CD14-positive monocyte (primary cell): ENCODE measurements around the gene MAST4. TPM values are rescaled to one million over a fixed set of nuclear protein-coding genes. Genes with fewer than 3 reads are reported as not detected.

Experiments used
- DNase-seq, 3 donors: peaks; one replicate each; pipeline ENCODE4 v3.0.0-alpha.2; 2011 to 2022
- H2AFZ ChIP-seq: 2 replicates; pipeline ENCODE4 v1.6.0; 2012; ENCODE audit warnings: mild to moderate bottlenecking, low read depth, low read length, inconsistent platforms; ENCODE audit not compliant: insufficient read depth, poor library complexity, severe bottlenecking
- H3K27ac ChIP-seq, 2 donors: 1 replicate in 1 of 2; 2 replicates in 1 of 2; pipeline ENCODE4 v1.5.1; 2012 to 2013; ENCODE audit warnings: low read length in 2 of 2, control low read depth in 1 of 2, inconsistent platforms in 1 of 2, low read depth in 1 of 2, mild to moderate bottlenecking in 1 of 2
- H3K27me3 ChIP-seq, 2 donors: one replicate each; pipeline versions ENCODE4 v1.6.0 to v1.6.1; 2011 to 2013; ENCODE audit warnings: low read length in 2 of 2; ENCODE audit not compliant: control insufficient read depth in 2 of 2, insufficient read depth in 2 of 2
- H3K36me3 ChIP-seq, 2 donors: replicated peaks in 1 of 2; 1 replicate in 1 of 2; 2 replicates in 1 of 2; pipeline versions ENCODE4 v1.5.1 to v1.6.1; 2012 to 2013; ENCODE audit warnings: low read length in 2 of 2, control low read depth in 1 of 2, inconsistent platforms in 1 of 2, mild to moderate bottlenecking in 1 of 2; ENCODE audit not compliant: insufficient read depth in 2 of 2, control insufficient read depth in 1 of 2
- H3K4me1 ChIP-seq, 2 donors: 1 replicate in 1 of 2; 2 replicates in 1 of 2; pipeline versions ENCODE4 v1.5.1 to v1.6.1; 2012 to 2013; ENCODE audit warnings: low read length in 2 of 2, control low read depth in 1 of 2, inconsistent platforms in 1 of 2, mild to moderate bottlenecking in 1 of 2, moderate library complexity in 1 of 2; ENCODE audit not compliant: insufficient read depth in 2 of 2, control insufficient read depth in 1 of 2
- H3K4me2 ChIP-seq: replicated peaks from 2 replicates; pipeline ENCODE3; 2012; ENCODE audit warnings: low read length, moderate library complexity, mild to moderate bottlenecking; ENCODE audit not compliant: poor library complexity, severe bottlenecking; ENCODE audit errors: extremely low read depth
- H3K4me3 ChIP-seq, 3 experiments: fragments of 200-600 bp in 1 of 3; sonication (generic) in 1 of 3; replicated peaks in 1 of 3; 1 replicate in 2 of 3; 2 replicates in 1 of 3; pipeline ENCODE4 v1.5.1; 2011 to 2013; ENCODE audit warnings: low read length in 3 of 3, mild to moderate bottlenecking in 3 of 3, control low read depth in 2 of 3, low read depth in 2 of 3, inconsistent platforms in 1 of 3, moderate library complexity in 1 of 3
- H3K79me2 ChIP-seq: 2 replicates; pipeline ENCODE4 v1.6.0; 2012; ENCODE audit warnings: mild to moderate bottlenecking, control low read depth, inconsistent platforms, low read length, moderate library complexity; ENCODE audit not compliant: insufficient read depth
- H3K9ac ChIP-seq: 2 replicates; pipeline ENCODE4 v1.6.0; 2017; ENCODE audit warnings: low read length, mild to moderate bottlenecking; ENCODE audit not compliant: insufficient read depth, poor library complexity, severe bottlenecking
- H3K9me3 ChIP-seq, 2 donors: replicated peaks in 1 of 2; 1 replicate in 1 of 2; 2 replicates in 1 of 2; pipeline versions ENCODE4 v1.5.1 to v1.6.1; 2012 to 2013; ENCODE audit warnings: low read length in 2 of 2, control low read depth in 1 of 2; ENCODE audit not compliant: control insufficient read depth in 1 of 2, insufficient read depth in 1 of 2
- H4K20me1 ChIP-seq: 2 replicates; pipeline ENCODE4 v1.6.0; 2012; ENCODE audit warnings: mild to moderate bottlenecking, low read length, control low read depth, moderate library complexity; ENCODE audit not compliant: insufficient read depth
- H3K27ac Mint-ChIP-seq, 7 donors: one replicate each; pipeline ENCODE4 v1.8.0; 2020; ENCODE audit warnings: mild to moderate bottlenecking in 7 of 7, mixed read lengths in 7 of 7, moderate library complexity in 6 of 7, inconsistent platforms in 2 of 7
- H3K27me3 Mint-ChIP-seq, 3 donors: one replicate each; pipeline ENCODE4 v1.8.0; 2021 to 2022; ENCODE audit warnings: low read depth in 3 of 3, mild to moderate bottlenecking in 3 of 3, mixed read lengths in 3 of 3, moderate library complexity in 3 of 3, inconsistent platforms in 1 of 3
- H3K36me3 Mint-ChIP-seq, 2 donors: one replicate each; pipeline ENCODE4 v1.8.0; 2020; ENCODE audit warnings: mixed read lengths in 2 of 2, inconsistent platforms in 1 of 2, mild to moderate bottlenecking in 1 of 2
- H3K4me1 Mint-ChIP-seq: one replicate; pipeline ENCODE4 v1.8.0; 2020; ENCODE audit warnings: mild to moderate bottlenecking, mixed read lengths
- H3K4me3 Mint-ChIP-seq, 2 donors: one replicate each; pipeline ENCODE4 v1.8.0; 2020; ENCODE audit warnings: mild to moderate bottlenecking in 2 of 2, mixed read lengths in 2 of 2, moderate library complexity in 1 of 2
- H3K9me3 Mint-ChIP-seq, 7 donors: one replicate each; pipeline ENCODE4 v1.8.0; 2020 to 2022; ENCODE audit warnings: mixed read lengths in 7 of 7, mild to moderate bottlenecking in 6 of 7, moderate library complexity in 6 of 7, inconsistent platforms in 2 of 7
- WGBS: methylation state at CpG from one replicate; pipeline ENCODE4 v1.1.5; 2013; ENCODE audit warnings: missing lambda C conversion rate; ENCODE audit not compliant: insufficient coverage; 5-methylcytosine and 5-hydroxymethylcytosine counted together
- intact Hi-C, 2 donors: fragments of 100-400 bp; cut with micrococcal nuclease; formaldehyde crosslinking; loops; one replicate each; pipeline versions ENCODE4 v1.15.0 to v1.15.1; 2023
- polyA plus RNA-seq, 3 donors: library from polyadenylated mRNA; depleted of rRNA in 1 of 3; unstranded in 2 of 3; stranded (reverse) in 1 of 3; fragments of 300-500 nt in 2 of 3; fragments of >200 nt in 1 of 3; fragmentation: Illumina TruSeq in 2 of 3; gene quantifications; 1 replicate in 2 of 3; 2 replicates in 1 of 3; pipeline ENCODE4 v1.2.3, GENCODE V29; 2012 to 2021
- TF ChIP-seq, protein P1 (sequence below): fragments of 200-600 bp; IDR thresholded peaks from one replicate; pipeline ENCODE4 v1.8.0; 2022; ENCODE audit warnings: antibody characterized with exemption, mild to moderate bottlenecking

The MAST4 gene
- polyA plus RNA-seq, 3 donors, result 0.03 to 0.24 TPM; not detected in 1

DNA sequence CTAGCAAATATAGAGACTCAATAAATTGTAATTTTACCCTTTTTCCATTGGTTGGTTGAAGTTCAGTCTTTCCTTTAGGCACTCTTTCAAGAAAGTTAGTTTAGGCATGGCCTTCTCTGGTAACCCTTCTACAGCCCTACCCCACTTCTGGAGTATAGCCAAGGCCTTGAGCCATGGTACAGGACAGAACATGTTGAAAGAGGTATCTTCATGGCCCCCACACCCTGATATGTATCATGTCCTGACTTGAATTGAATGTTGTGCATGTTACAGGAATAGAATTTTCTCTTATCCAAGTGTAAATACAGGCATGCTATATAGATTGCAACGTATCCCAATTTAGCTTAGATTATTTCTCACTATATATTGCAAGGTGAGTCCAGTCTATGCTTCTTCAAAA lies 424.8 kb downstream of the MAST4 start:
- intact Hi-C loops, result no loop called here
- no peaks in the 10 kb centered on the region for H3K79me2 ChIP-seq
- H3K4me3 ChIP-seq, result no peak overlapping the region
- Mint-ChIP-seq H3K27ac (no peak overlapping the region), H3K4me3 (no peak overlapping the region), H3K9me3 (no peaks in the 10 kb centered on the region), H3K36me3 (no peaks in the 10 kb centered on the region), H3K27me3 (peaks cover 0 to 1% (median 0%) of the 10 kb centered on the region in 3 donors), H3K4me1 (peaks cover 9% of the 10 kb centered on the region)
- no peak overlapping the region for H3K9ac ChIP-seq
- no peak overlapping the region for H2AFZ ChIP-seq
- H4K20me1 ChIP-seq, result no peaks in the 10 kb centered on the region
- H3K4me2 ChIP-seq, result no peak overlapping the region
- TF ChIP-seq, protein P1, sequence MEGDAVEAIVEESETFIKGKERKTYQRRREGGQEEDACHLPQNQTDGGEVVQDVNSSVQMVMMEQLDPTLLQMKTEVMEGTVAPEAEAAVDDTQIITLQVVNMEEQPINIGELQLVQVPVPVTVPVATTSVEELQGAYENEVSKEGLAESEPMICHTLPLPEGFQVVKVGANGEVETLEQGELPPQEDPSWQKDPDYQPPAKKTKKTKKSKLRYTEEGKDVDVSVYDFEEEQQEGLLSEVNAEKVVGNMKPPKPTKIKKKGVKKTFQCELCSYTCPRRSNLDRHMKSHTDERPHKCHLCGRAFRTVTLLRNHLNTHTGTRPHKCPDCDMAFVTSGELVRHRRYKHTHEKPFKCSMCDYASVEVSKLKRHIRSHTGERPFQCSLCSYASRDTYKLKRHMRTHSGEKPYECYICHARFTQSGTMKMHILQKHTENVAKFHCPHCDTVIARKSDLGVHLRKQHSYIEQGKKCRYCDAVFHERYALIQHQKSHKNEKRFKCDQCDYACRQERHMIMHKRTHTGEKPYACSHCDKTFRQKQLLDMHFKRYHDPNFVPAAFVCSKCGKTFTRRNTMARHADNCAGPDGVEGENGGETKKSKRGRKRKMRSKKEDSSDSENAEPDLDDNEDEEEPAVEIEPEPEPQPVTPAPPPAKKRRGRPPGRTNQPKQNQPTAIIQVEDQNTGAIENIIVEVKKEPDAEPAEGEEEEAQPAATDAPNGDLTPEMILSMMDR, result no peak
- H3K27me3 ChIP-seq, result no peaks in the 10 kb centered on the region
- H3K9me3 ChIP-seq, result no peaks in the 10 kb centered on the region
- H3K27ac ChIP-seq, result no peak overlapping the region
- H3K4me1 ChIP-seq, result peaks cover 7 to 11% of the 10 kb centered on the region in 2 donors
- WGBS, result no CpG with 5 or more reads among the region's 1 CpG
- no peak for DNase-seq
- no peaks in the 10 kb centered on the region for H3K36me3 ChIP-seq

DNA sequence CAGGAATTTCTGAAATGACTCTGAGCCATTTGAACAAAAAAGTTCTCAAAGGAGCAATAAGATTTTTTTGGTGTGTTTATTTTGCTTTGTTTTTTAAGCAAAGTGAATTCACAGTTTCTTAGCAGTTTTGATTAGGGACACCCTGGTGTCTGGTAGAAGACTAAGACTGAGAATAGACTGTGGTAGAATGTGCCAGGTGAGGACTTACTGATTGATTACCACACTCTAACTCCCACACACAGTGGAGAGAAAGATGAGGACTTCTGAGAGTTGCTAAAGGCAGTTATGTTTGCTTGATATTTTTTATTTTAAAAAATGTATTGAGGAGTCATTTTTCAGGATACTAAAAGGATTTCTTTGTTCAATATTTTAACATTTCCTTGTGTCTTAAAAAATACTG lies 425.3 kb downstream of the MAST4 start:
- Mint-ChIP-seq H3K4me1 (peaks cover 9% of the 10 kb centered on the region), H3K27ac (no peak overlapping the region), H3K9me3 (no peaks in the 10 kb centered on the region), H3K27me3 (peaks cover 0 to 1% (median 0%) of the 10 kb centered on the region in 3 donors), H3K4me3 (no peak overlapping the region), H3K36me3 (no peaks in the 10 kb centered on the region)
- Histone ChIP-seq H4K20me1 (no peaks in the 10 kb centered on the region), H3K4me1 (peaks cover 7% of the 10 kb centered on the region in 2 donors), H3K9me3 (no peaks in the 10 kb centered on the region), H3K36me3 (no peaks in the 10 kb centered on the region), H2AFZ (no peak overlapping the region), H3K4me2 (no peak overlapping the region), H3K27ac (no peak overlapping the region), H3K4me3 (no peak overlapping the region), H3K27me3 (no peaks in the 10 kb centered on the region), H3K9ac (no peak overlapping the region), H3K79me2 (no peaks in the 10 kb centered on the region)
- TF ChIP-seq, protein P1, result no peak
- intact Hi-C loops, result no loop called here
- no peak for DNase-seq
